Right atrium auricular region (tissue), 2 donors: Measurements from ENCODE around the gene GNB2. TPM values are rescaled to one million over a fixed set of nuclear protein-coding genes. Genes with fewer than 3 reads are reported as not detected.

Experiments
- DNase-seq: peaks from one replicate; pipeline ENCODE4 v3.0.0-alpha.2; 2019; ENCODE audit warnings: low spot score
- H3K27ac ChIP-seq, 2 donors: fragments of 200-600 bp; sonication (generic); 1 replicate in 1 of 2; 2 replicates in 1 of 2; pipeline ENCODE4 v1.5.1; 2016 to 2019
- H3K27me3 ChIP-seq, 2 donors: fragments of 200-600 bp; sonication (generic); one replicate each; pipeline versions ENCODE4 v1.5.1 to v1.6.0; 2017 to 2019
- H3K36me3 ChIP-seq: fragments of 200-600 bp; sonication (generic); one replicate; pipeline ENCODE4 v1.5.1; 2016
- H3K4me1 ChIP-seq, 2 donors: fragments of 200-600 bp; sonication (generic); one replicate each; pipeline versions ENCODE4 v1.5.1 to v1.6.0; 2017 to 2019
- H3K4me3 ChIP-seq, 2 donors: fragments of 200-600 bp; sonication (generic); 1 replicate in 1 of 2; 2 replicates in 1 of 2; pipeline ENCODE4 v1.5.1; 2017 to 2019; ENCODE audit warnings: mild to moderate bottlenecking in 1 of 2, moderate library complexity in 1 of 2
- H3K9me3 ChIP-seq, 2 donors: fragments of 200-600 bp; sonication (generic); one replicate each; pipeline ENCODE4 v1.5.1; 2019
- CTCF ChIP-seq, 2 donors: fragments of 200-600 bp; sonication (generic); IDR thresholded peaks; one replicate each; pipeline ENCODE4 v1.5.1; 2019; ENCODE audit warnings: antibody characterized with exemption in 2 of 2
- total RNA-seq, 2 donors: library from RNA; depleted of rRNA; stranded (reverse); fragments of >200 nt; gene quantifications; one replicate each; pipeline ENCODE4 v1.1.0, GENCODE V29; 2016

GNB2 gene
- total RNA-seq, 2 donors from 2014 or later, result 96.2 to 169 TPM

GRCh38 chr7:100675581-100676350 lies 2.2 kb downstream of the GNB2 start:
- DNase-seq, result peak; percentile 85
- peak overlapping the region; percentile 97 to 99 for H3K4me3 ChIP-seq
- no peak for TF ChIP-seq CTCF (IDR thresholded peaks at IDR 0.05)
- peaks cover 39% of the 10 kb centered on the region for H3K36me3 ChIP-seq
- no peaks in the 10 kb centered on the region for H3K27me3 ChIP-seq
- no peaks in the 10 kb centered on the region for H3K9me3 ChIP-seq
- peaks cover 0 to 42% of the 10 kb centered on the region in 2 donors for H3K4me1 ChIP-seq
- H3K27ac ChIP-seq, result peak overlapping the region; percentile 99

DNA sequence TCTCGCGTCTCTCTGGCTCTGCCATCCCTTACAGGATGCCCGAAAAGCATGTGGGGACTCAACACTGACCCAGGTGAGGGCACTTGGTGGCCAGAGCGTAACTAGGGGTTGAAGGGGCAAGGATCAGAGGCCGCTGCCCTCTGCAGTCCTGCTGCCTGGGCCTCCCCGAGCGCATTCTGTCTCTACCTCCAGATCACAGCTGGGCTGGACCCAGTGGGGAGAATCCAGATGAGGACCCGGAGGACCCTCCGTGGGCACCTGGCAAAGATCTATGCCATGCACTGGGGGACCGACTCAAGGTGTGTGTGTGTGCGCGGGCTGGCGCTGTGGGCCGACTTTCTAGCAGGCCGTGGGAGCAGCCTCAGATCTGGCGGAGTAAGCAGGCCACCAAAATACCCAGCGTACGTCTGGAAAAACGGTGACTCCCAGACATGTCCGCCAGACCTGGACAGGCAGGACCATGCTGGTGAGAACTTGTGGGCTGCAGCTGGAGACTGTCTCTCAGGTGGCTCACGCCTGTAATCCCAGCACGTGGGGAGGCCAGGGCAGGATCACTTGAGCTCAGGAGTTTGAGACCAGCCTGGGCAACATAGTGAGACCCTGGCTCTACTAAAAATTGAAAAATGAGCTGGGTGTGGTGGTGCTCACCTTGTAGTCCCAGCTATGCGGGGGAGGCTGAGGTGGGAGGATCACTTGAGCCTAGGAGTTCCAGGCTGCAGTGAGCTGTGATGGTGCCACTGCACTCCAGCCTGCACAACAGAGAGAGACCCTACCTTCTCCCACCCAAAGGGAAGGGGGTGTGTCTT lies 3.2 kb downstream of the GNB2 start:
- Histone ChIP-seq H3K4me1 (peaks cover 0 to 42% of the 10 kb centered on the region in 2 donors), H3K9me3 (no peaks in the 10 kb centered on the region), H3K4me3 (peak overlapping the region; percentile 97 to 99), H3K27me3 (no peaks in the 10 kb centered on the region), H3K36me3 (peaks cover 48% of the 10 kb centered on the region), H3K27ac (peak overlapping the region; percentile 99)
- DNase-seq, result no peak
- no peak for TF ChIP-seq CTCF (IDR thresholded peaks at IDR 0.05)

- no peak for DNase-seq
- no peak for TF ChIP-seq CTCF (IDR thresholded peaks at IDR 0.05)
- Histone ChIP-seq H3K9me3 (no peaks in the 10 kb centered on the region), H3K36me3 (peaks cover 57% of the 10 kb centered on the region), H3K27me3 (no peaks in the 10 kb centered on the region), H3K4me3 (no peak overlapping the region), H3K27ac (peak overlapping the region in 1 of 2 donors; percentile 99), H3K4me1 (peaks cover 0 to 42% of the 10 kb centered on the region in 2 donors)
These were observed 4.0 kb downstream of the GNB2 start for GRCh38 chr7:100677308-100678267.

GRCh38 chr7:100678291-100678984 lies 4.9 kb downstream of the GNB2 start:
- no peak for DNase-seq
- H3K27ac ChIP-seq, result peak overlapping the region; percentile 59
- peaks cover 66% of the 10 kb centered on the region for H3K36me3 ChIP-seq
- TF ChIP-seq CTCF (IDR thresholded peaks at IDR 0.05), result no peak
- no peaks in the 10 kb centered on the region for H3K27me3 ChIP-seq
- no peak overlapping the region for H3K4me3 ChIP-seq
- no peaks in the 10 kb centered on the region for H3K9me3 ChIP-seq
- H3K4me1 ChIP-seq, result peaks cover 0 to 37% of the 10 kb centered on the region in 2 donors
